OCI-LY1 (cell line): ENCODE data around the gene PHAX.
"Not testable (repeated sequence)": the region's sequence is repeated elsewhere in the genome, so short reads cannot be mapped to it uniquely, and the experiment has no call there.

Source experiments
- H2AFZ ChIP-seq: fragments of 200-600 bp; sonication (generic), shearing (Covaris generic); 2 replicates; pipeline ENCODE4 v1.6.0; 2014; ENCODE audit warnings: antibody characterized with exemption, mild to moderate bottlenecking, low read length
- H3F3A ChIP-seq: fragments of 200-600 bp; sonication (generic), shearing (Covaris generic); 2 replicates; pipeline ENCODE4 v1.6.0; 2014; ENCODE audit warnings: mild to moderate bottlenecking, antibody characterized with exemption, low read length, moderate library complexity; ENCODE audit not compliant: insufficient read depth
- H3K27ac ChIP-seq: fragments of 200-600 bp; sonication (generic); 2 replicates; pipeline ENCODE4 v1.5.1; 2014; ENCODE audit warnings: low read length, mixed run types, mild to moderate bottlenecking, low read depth; ENCODE audit not compliant: poor library complexity, severe bottlenecking
- H3K27me3 ChIP-seq: fragments of 200-600 bp; sonication (generic); 2 replicates; pipeline ENCODE4 v1.6.0; 2014; ENCODE audit warnings: antibody characterized with exemption, mild to moderate bottlenecking, low read length, moderate library complexity; ENCODE audit not compliant: insufficient read depth
- H3K36me3 ChIP-seq: fragments of 200-600 bp; sonication (generic); 2 replicates; pipeline ENCODE4 v1.6.1; 2014; ENCODE audit warnings: mild to moderate bottlenecking, antibody characterized with exemption, low read length, moderate library complexity, mixed read lengths; ENCODE audit not compliant: insufficient read depth
- H3K4me1 ChIP-seq: fragments of 200-600 bp; sonication (generic); 2 replicates; pipeline ENCODE4 v1.5.1; 2014; ENCODE audit warnings: mild to moderate bottlenecking, low read length, moderate library complexity; ENCODE audit not compliant: insufficient read depth, severe bottlenecking
- H3K4me2 ChIP-seq: fragments of 200-600 bp; sonication (generic), shearing (Covaris generic); 2 replicates; pipeline ENCODE4 v1.6.1; 2014; ENCODE audit warnings: low read length
- H3K4me3 ChIP-seq: fragments of 200-600 bp; sonication (generic); 2 replicates; pipeline ENCODE4 v1.5.1; 2014; ENCODE audit warnings: low read length, low read depth, mild to moderate bottlenecking, mixed read lengths; ENCODE audit not compliant: poor library complexity, severe bottlenecking
- H3K79me2 ChIP-seq: fragments of 200-600 bp; shearing (Covaris generic); 2 replicates; pipeline ENCODE4 v1.6.1; 2016; ENCODE audit warnings: mixed run types, low read length, mixed read lengths; ENCODE audit not compliant: insufficient read depth
- H3K9ac ChIP-seq: fragments of 200-600 bp; sonication (generic), shearing (Covaris generic); 2 replicates; pipeline ENCODE4 v1.6.1; 2014; ENCODE audit warnings: mild to moderate bottlenecking, low read length, mixed read lengths
- H3K9me2 ChIP-seq: fragments of 200-600 bp; sonication (generic), shearing (Covaris generic); 2 replicates; pipeline ENCODE4 v1.6.1; 2014; ENCODE audit warnings: low read depth, mild to moderate bottlenecking, low read length, mixed read lengths
- H3K9me3 ChIP-seq: fragments of 200-600 bp; shearing (Covaris generic); 2 replicates; pipeline ENCODE4 v1.6.1; 2014; ENCODE audit warnings: low read length, mixed read lengths
- H4K20me1 ChIP-seq: fragments of 200-600 bp; sonication (generic), shearing (Covaris generic); 2 replicates; pipeline ENCODE4 v1.6.0; 2016; ENCODE audit warnings: mild to moderate bottlenecking, low read length; ENCODE audit not compliant: insufficient read depth
- CTCF ChIP-seq: fragments of 200-600 bp; sonication (generic), shearing (Covaris generic); IDR thresholded peaks from 2 replicates; pipeline ENCODE4 v1.5.1; 2017; ENCODE audit warnings: mild to moderate bottlenecking, antibody characterized with exemption, low read length, moderate library complexity, mixed read lengths
- EZH2 ChIP-seq: fragments of 200-600 bp; sonication (generic), shearing (Covaris generic); IDR thresholded peaks from 2 replicates; pipeline ENCODE4 v1.8.0; 2017; ENCODE audit warnings: borderline replicate concordance, mixed run types, mild to moderate bottlenecking, antibody characterized with exemption, low read length, moderate library complexity, mixed read lengths

PHAX gene

GRCh38 chr5:126647071-126647470, 46.3 kb downstream of the PHAX start:
- Histone ChIP-seq H3K4me2 (no peak overlapping the region), H3K79me2 (no peaks in the 10 kb centered on the region), H3K4me1 (no peaks in the 10 kb centered on the region), H3K9me3 (no peaks in the 10 kb centered on the region), H3K36me3 (no peaks in the 10 kb centered on the region), H3K9me2 (no peaks in the 10 kb centered on the region), H3K9ac (no peak overlapping the region), H4K20me1 (no peaks in the 10 kb centered on the region), H2AFZ (no peak overlapping the region), H3F3A (no peaks in the 10 kb centered on the region), H3K27me3 (no peaks in the 10 kb centered on the region), H3K27ac (no peak overlapping the region), H3K4me3 (no peak overlapping the region)
- no peak for TF ChIP-seq CTCF
- no peak for TF ChIP-seq EZH2

GRCh38 chr5:126648471-126648870, 47.7 kb downstream of the PHAX start:
- H3K36me3 ChIP-seq: no peaks in the 10 kb centered on the region
- H3F3A ChIP-seq: no peaks in the 10 kb centered on the region
- no peak overlapping the region for H3K4me2 ChIP-seq
- no peaks in the 10 kb centered on the region for H3K27me3 ChIP-seq
- no peaks in the 10 kb centered on the region for H3K79me2 ChIP-seq
- no peak overlapping the region for H3K27ac ChIP-seq
- H3K9me2 ChIP-seq: no peaks in the 10 kb centered on the region
- no peak overlapping the region for H2AFZ ChIP-seq
- no peaks in the 10 kb centered on the region for H3K9me3 ChIP-seq
- no peak overlapping the region for H3K4me3 ChIP-seq
- no peak overlapping the region for H3K9ac ChIP-seq
- TF ChIP-seq CTCF (no peak), EZH2 (no peak)
- H3K4me1 ChIP-seq: no peaks in the 10 kb centered on the region
- H4K20me1 ChIP-seq: no peaks in the 10 kb centered on the region

- H3K4me1 ChIP-seq, H3K9me2 ChIP-seq, H3K9me3 ChIP-seq, H3F3A ChIP-seq, H3K36me3 ChIP-seq, H3K27ac ChIP-seq, H3K79me2 ChIP-seq, H3K9ac ChIP-seq, H2AFZ ChIP-seq, H3K4me2 ChIP-seq, H4K20me1 ChIP-seq, H3K27me3 ChIP-seq, H3K4me3 ChIP-seq: not testable (repeated sequence)
Observed at GRCh38 chr5:126649057-126649456, 48.3 kb downstream of the PHAX start.

GRCh38 chr5:126649709-126650108, 49.0 kb downstream of the PHAX start:
- H3K4me2 ChIP-seq, H3F3A ChIP-seq, H3K79me2 ChIP-seq, H3K27me3 ChIP-seq, H2AFZ ChIP-seq, H4K20me1 ChIP-seq, H3K9me3 ChIP-seq, H3K9ac ChIP-seq, H3K27ac ChIP-seq, H3K4me1 ChIP-seq, H3K4me3 ChIP-seq, H3K9me2 ChIP-seq, H3K36me3 ChIP-seq: not testable (repeated sequence)
